ENCODE measurements around the gene NSUN4.

NSUN4 gene

GRCh38 chr1:46368791-46369190 is 28.2 kb downstream of the NSUN4 start:
- no peak for ATAC-seq

GRCh38 chr1:46369542-46370213 is 29.1 kb downstream of the NSUN4 start:
- peak in 1 of 2 donors; percentile 20 for ATAC-seq

GRCh38 chr1:46370214-46370633 is 29.6 kb downstream of the NSUN4 start:
- peak; percentile 61 to 76 for ATAC-seq

- no peak for ATAC-seq
Measured at GRCh38 chr1:46372431-46372830, 31.8 kb downstream of the NSUN4 start.

GRCh38 chr1:46379996-46380395 is 39.4 kb downstream of the NSUN4 start:
- no peak for ATAC-seq

- ATAC-seq, result no peak
Measured at GRCh38 chr1:46380508-46380907, 39.9 kb downstream of the NSUN4 start.

GRCh38 chr1:46393510-46393909 is 52.9 kb downstream of the NSUN4 start:
- no peak for ATAC-seq

GRCh38 chr1:46394108-46394871 is 53.7 kb downstream of the NSUN4 start, which contains the start of gene FAAH:
FAAH (plus strand) TSS chr1:46394317; CDS start chr1:46394349, 32 bp downstream.
- ATAC-seq, result peak; percentile 44 to 62

- ATAC-seq, result no peak
Measured at GRCh38 chr1:46394872-46395465, 54.4 kb downstream of the NSUN4 start.

- no peak for ATAC-seq
Measured at GRCh38 chr1:46396441-46397398, 56.1 kb downstream of the NSUN4 start.

- ATAC-seq, result no peak
Measured at GRCh38 chr1:46399307-46399706, 58.7 kb downstream of the NSUN4 start.

GRCh38 chr1:46400421-46400820 is 59.8 kb downstream of the NSUN4 start:
- ATAC-seq, result no peak

GRCh38 chr1:46401154-46401913 is 60.7 kb downstream of the NSUN4 start:
- no peak for ATAC-seq

- ATAC-seq, result no peak
Measured at GRCh38 chr1:46401964-46402626, 61.5 kb downstream of the NSUN4 start.

- no peak for ATAC-seq
Measured at GRCh38 chr1:46403916-46404315, 63.3 kb downstream of the NSUN4 start.

GRCh38 chr1:46404482-46405196 is 64.0 kb downstream of the NSUN4 start:
- ATAC-seq, result no peak

- ATAC-seq, result no peak
Measured at GRCh38 chr1:46405197-46405555, 64.6 kb downstream of the NSUN4 start.

- ATAC-seq, result no peak
Measured at GRCh38 chr1:46405724-46406123, 65.1 kb downstream of the NSUN4 start.

GRCh38 chr1:46406881-46407608 is 66.4 kb downstream of the NSUN4 start:
- no peak for ATAC-seq

GRCh38 chr1:46407636-46408035 is 67.0 kb downstream of the NSUN4 start:
- no peak for ATAC-seq

All from activated CD4-positive, CD25-positive, alpha-beta regulatory T cell treated with anti-CD3 and anti-CD28 coated beads, Interleukin-2, amount 50 U/mL, for 24 hours (primary cell).